ENCODE results near the gene CFAP92. TPM values are rescaled to one million over a fixed set of nuclear protein-coding genes. Genes with fewer than 3 reads are reported as not detected.
A peak's percentile ranks its signal among the peaks of the same experiment; 100 is the strongest.

Gene CFAP92
- total and polyA plus RNA-seq, 8 donors = 0.37 to 1.3 (median 0.46) TPM

GRCh38 chr3:129014793-129015345 lies 21.0 kb upstream of the CFAP92 start:
- Histone ChIP-seq H3K27me3 (no peaks in the 10 kb centered on the region), H3K9me3 (no peaks in the 10 kb centered on the region), H3K4me3 (no peak overlapping the region), H3K4me1 (no peaks in the 10 kb centered on the region), H3K27ac (no peak overlapping the region), H3K36me3 (no peaks in the 10 kb centered on the region)
- no peak for TF ChIP-seq CTCF (IDR thresholded peaks at IDR 0.05)
- ATAC-seq = no peak
- peak in 1 of 6 donors; percentile 37 for DNase-seq
- intact Hi-C loops (cut with DNase I) = no loop called here
- WGBS, 2 donors = 79 to 88% methylated on average over 9 of the region's 9 CpGs
- FAIRE-seq = no peak

DNA sequence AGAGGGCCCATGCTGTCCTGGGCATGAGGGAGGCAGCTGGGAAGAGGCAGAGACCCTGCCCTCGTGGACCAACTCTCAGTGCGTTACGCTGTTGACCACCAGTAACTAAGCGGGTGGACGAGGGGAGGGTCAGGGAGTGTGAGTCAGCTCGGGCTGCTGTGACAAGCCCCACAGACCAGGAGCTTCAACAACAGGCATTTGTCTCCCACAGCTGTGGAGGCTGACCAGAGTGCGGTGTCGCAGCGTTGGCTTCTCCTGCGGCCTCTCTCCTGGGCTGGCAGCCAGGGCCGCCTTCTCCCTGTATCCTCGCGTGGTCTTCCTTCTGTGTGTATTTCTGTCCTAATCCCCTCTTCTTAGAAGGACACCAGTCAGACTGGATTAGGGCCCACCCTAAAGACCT lies 20.3 kb upstream of the CFAP92 start:
- Histone ChIP-seq H3K9me3 (no peaks in the 10 kb centered on the region), H3K27ac (no peak overlapping the region), H3K36me3 (no peaks in the 10 kb centered on the region), H3K4me1 (no peaks in the 10 kb centered on the region), H3K27me3 (no peaks in the 10 kb centered on the region), H3K4me3 (no peak overlapping the region)
- intact Hi-C loops (cut with DNase I) = no loop called here
- DNase-seq (peak in 1 of 6 donors; percentile 27), FAIRE-seq (no peak), ATAC-seq (no peak)
- WGBS, 2 donors = 85 to 86% methylated on average over 13 of the region's 13 CpGs
- no peak for TF ChIP-seq CTCF (IDR thresholded peaks at IDR 0.05)

DNA sequence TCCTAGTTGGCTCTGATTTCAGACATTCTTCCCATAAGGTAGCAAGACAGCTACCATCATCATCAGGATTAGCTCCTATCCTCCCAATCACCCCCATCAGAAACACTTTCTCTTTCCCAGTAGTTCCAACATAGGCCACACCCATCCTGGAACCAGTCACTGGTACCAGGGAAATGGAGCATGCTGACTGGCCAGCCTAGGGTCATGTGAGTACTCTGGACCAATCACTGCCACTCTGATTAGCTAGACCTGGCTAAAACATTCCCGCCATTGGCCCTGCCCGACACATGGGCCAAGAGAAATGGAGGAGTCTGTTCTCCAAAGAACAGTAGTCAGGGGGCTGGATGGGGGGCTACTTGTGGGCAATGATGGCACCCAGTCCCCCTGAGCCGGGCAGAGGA lies 19.6 kb upstream of the CFAP92 start:
- no peak for TF ChIP-seq CTCF (IDR thresholded peaks at IDR 0.05)
- H3K27me3 ChIP-seq = no peaks in the 10 kb centered on the region
- intact Hi-C loops (cut with DNase I) = no loop called here
- FAIRE-seq (no peak), ATAC-seq (no peak), DNase-seq (peak in 1 of 6 donors; percentile 18)
- no peaks in the 10 kb centered on the region for H3K4me1 ChIP-seq
- 86 to 94% methylated on average over 3 of the region's 3 CpGs for WGBS, 2 donors
- H3K36me3 ChIP-seq = no peaks in the 10 kb centered on the region
- no peak overlapping the region for H3K27ac ChIP-seq
- H3K9me3 ChIP-seq = no peaks in the 10 kb centered on the region
- H3K4me3 ChIP-seq = no peak overlapping the region

DNA sequence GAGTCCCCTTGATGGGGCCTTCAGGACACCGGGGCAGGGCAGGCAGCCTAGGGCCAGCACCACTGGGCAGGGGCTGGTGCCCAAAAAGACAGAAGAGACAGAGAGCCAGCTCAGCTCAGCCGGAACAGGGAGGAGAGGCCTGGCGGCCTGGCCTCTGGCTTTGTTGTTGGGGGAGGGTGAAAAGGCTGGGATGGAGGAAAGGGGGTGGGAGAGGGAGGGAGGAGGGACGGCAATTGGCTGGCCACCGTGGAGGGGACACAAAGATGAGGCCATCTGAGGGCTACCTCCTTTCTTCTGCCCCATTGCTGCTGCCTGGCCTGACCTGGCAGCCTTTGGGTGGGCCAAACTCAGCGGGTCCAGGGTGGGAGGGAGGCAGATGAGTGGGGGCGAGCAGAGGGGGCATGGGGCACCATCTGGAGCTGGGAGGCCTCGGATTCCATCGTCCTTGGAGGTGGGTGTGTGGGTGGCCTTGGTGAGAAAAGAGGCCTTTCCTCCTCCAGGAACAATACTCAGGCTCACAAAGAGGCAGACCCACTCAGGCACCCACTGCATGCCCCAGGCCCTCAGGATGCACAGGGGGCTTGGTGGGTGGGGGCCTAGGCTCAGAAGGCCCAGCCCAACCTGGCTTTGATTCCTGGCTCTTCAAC lies 16.6 kb upstream of the CFAP92 start:
- Histone ChIP-seq H3K4me3 (no peak overlapping the region), H3K27me3 (no peaks in the 10 kb centered on the region), H3K36me3 (no peaks in the 10 kb centered on the region), H3K27ac (no peak overlapping the region), H3K4me1 (peaks cover 0 to 3% (median 0%) of the 10 kb centered on the region in 3 donors), H3K9me3 (no peaks in the 10 kb centered on the region)
- FAIRE-seq (no peak), DNase-seq (no peak), ATAC-seq (no peak)
- no peak for TF ChIP-seq CTCF (IDR thresholded peaks at IDR 0.05)
- 67 to 79% methylated on average over 9 of the region's 9 CpGs for WGBS, 2 donors
- intact Hi-C loops (cut with DNase I) = no loop called here

GRCh38 chr3:129009266-129009665 lies 15.4 kb upstream of the CFAP92 start:
- intact Hi-C loops (cut with DNase I) = no loop called here
- ATAC-seq (no peak), FAIRE-seq (no peak), DNase-seq (no peak)
- WGBS, 2 donors = 89 to 98% methylated on average over 2 of the region's 2 CpGs
- Histone ChIP-seq H3K36me3 (no peaks in the 10 kb centered on the region), H3K27me3 (no peaks in the 10 kb centered on the region), H3K9me3 (no peaks in the 10 kb centered on the region), H3K4me3 (no peak overlapping the region), H3K4me1 (peaks cover 0 to 3% (median 0%) of the 10 kb centered on the region in 3 donors), H3K27ac (no peak overlapping the region)
- no peak for TF ChIP-seq CTCF (IDR thresholded peaks at IDR 0.05)

All from pancreas (tissue), 10 donors.